ENCODE measurements around the gene EFNA1. TPM values are rescaled to one million over a fixed set of nuclear protein-coding genes. Genes with fewer than 3 reads are reported as not detected.

EFNA1 gene
- total and polyA plus RNA-seq, 11 donors: 22.8 to 103 (median 37.2) TPM

DNA sequence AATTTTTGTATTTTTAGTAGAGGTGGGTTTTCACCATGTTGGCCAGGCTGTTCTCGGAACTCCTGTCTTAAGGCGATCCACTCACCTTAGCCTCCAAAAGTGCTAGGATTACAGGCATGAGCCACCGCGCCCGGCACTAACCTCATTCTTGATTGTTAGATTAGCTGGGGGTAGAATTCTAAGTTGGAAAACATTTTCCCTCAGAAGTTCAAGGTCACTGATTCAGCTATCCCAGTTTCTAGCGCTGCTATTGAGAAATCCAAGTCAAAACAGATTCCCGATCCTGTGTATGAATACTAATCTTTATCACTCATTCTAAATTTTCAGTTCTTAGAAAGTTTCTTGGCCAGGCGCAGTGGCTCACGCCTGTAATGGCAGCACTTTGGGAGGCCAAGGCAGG, 24.4 kb upstream of the EFNA1 start:
- no peaks in the 10 kb centered on the region for H3K36me3 ChIP-seq
- H3K9me3 ChIP-seq: no peaks in the 10 kb centered on the region
- H3K27ac ChIP-seq: no peak overlapping the region
- peaks cover 0 to 21% (median 10%) of the 10 kb centered on the region in 12 donors for H3K4me1 ChIP-seq
- TF ChIP-seq, protein P1, sequence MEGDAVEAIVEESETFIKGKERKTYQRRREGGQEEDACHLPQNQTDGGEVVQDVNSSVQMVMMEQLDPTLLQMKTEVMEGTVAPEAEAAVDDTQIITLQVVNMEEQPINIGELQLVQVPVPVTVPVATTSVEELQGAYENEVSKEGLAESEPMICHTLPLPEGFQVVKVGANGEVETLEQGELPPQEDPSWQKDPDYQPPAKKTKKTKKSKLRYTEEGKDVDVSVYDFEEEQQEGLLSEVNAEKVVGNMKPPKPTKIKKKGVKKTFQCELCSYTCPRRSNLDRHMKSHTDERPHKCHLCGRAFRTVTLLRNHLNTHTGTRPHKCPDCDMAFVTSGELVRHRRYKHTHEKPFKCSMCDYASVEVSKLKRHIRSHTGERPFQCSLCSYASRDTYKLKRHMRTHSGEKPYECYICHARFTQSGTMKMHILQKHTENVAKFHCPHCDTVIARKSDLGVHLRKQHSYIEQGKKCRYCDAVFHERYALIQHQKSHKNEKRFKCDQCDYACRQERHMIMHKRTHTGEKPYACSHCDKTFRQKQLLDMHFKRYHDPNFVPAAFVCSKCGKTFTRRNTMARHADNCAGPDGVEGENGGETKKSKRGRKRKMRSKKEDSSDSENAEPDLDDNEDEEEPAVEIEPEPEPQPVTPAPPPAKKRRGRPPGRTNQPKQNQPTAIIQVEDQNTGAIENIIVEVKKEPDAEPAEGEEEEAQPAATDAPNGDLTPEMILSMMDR (IDR thresholded peaks at IDR 0.05): no peak
- no peak for TF ChIP-seq POLR2A (IDR thresholded peaks at IDR 0.05)
- no peak for DNase-seq
- no peak overlapping the region for H3K4me3 ChIP-seq
- no peaks in the 10 kb centered on the region for H3K27me3 ChIP-seq
- ATAC-seq: no peak
- intact Hi-C loops (cut with DNase I): no loop called here
- WGBS, 4 donors: 75 to 93% (median 89%) methylated on average over 9 of the region's 9 CpGs

DNA sequence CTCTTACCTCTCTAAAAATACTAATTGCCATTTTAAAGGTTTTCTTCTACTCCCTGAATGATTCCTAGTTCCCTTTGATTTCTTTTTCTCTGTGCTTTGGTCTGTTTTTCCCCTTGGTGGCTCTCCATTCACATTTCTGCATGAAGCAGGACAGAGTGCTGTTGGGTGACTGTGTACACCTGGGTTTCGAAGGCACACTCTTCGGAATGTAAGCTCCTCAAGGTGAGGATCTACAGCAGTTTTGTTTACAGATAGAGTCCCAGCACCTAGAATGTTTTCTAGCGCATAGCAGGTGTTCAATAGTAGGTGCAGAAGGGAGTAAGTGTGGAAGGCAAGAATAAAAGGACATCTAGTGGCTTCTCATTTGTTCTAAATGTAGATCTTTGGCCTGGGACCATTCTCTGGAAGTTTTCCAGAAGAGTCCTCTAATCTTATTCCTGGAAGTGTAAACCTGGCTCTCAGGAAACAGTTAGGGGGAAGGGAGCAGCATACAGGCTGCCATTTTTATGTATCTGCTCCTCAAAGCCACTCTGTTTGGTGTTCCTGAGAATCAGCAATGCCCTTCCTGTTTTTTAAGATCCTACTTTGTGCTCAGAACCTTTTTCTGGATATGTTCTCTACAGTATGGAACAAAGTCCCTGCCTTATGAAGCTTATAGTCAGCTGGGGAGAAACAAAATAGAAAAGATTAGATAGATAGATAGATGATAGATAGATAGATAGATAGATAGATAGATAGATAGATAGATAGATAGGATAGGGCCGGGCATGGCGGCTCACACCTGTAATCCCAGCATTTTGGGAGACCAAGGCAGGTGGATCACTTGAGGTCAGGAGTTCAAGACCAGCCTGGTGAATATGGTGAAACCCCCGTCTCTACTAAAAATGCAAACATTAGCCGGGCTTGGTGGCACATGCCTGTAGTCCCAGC, 22.8 kb upstream of the EFNA1 start:
- ATAC-seq (peak; percentile 35 to 62 (median 50)), DNase-seq (no peak)
- H3K27ac ChIP-seq: peak overlapping the region in 2 of 12 donors; percentile 9 to 13
- intact Hi-C loops (cut with DNase I): no loop called here
- no peak overlapping the region for H3K4me3 ChIP-seq
- 78 to 82% (median 80%) methylated on average over 7 of the region's 7 CpGs for WGBS, 4 donors
- H3K36me3 ChIP-seq: no peaks in the 10 kb centered on the region
- H3K9me3 ChIP-seq: no peaks in the 10 kb centered on the region
- no peaks in the 10 kb centered on the region for H3K27me3 ChIP-seq
- no peak for TF ChIP-seq POLR2A (IDR thresholded peaks at IDR 0.05)
- TF ChIP-seq, protein P1 (IDR thresholded peaks at IDR 0.05): no peak
- H3K4me1 ChIP-seq: peaks cover 0 to 21% (median 10%) of the 10 kb centered on the region in 12 donors

DNA sequence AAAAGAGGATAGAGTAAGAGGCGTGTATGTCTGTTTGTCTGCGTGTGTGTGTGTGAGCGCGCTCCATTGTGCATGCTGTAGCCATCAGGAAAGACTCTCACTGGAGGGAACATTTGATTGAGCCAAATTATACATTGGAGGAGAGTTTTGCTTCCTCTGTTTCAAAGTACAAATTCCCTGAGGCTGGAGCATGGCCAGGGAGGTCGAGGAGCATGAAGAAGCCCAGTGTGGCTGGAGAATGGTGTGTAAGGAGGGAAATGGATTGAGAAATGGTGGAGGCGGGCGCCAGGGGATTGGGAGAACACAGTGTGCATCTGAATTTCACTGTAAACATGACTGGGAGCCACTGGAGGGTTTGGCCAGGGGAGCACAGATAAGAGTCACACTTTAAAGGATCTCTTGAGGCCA, 22.1 kb upstream of the EFNA1 start:
- H3K36me3 ChIP-seq: no peaks in the 10 kb centered on the region
- ATAC-seq (peak; percentile 41 to 69 (median 56)), DNase-seq (peak in 1 of 5 donors; percentile 47)
- 52 to 69% (median 59%) methylated on average over 7 of the region's 7 CpGs for WGBS, 4 donors
- no peak overlapping the region for H3K4me3 ChIP-seq
- peak overlapping the region in 1 of 12 donors; percentile 9 for H3K27ac ChIP-seq
- H3K9me3 ChIP-seq: no peaks in the 10 kb centered on the region
- intact Hi-C loops (cut with DNase I): no loop called here
- TF ChIP-seq, protein P1 (IDR thresholded peaks at IDR 0.05): no peak
- TF ChIP-seq POLR2A (IDR thresholded peaks at IDR 0.05): no peak
- no peaks in the 10 kb centered on the region for H3K27me3 ChIP-seq
- H3K4me1 ChIP-seq: peaks cover 0 to 21% (median 10%) of the 10 kb centered on the region in 12 donors

DNA sequence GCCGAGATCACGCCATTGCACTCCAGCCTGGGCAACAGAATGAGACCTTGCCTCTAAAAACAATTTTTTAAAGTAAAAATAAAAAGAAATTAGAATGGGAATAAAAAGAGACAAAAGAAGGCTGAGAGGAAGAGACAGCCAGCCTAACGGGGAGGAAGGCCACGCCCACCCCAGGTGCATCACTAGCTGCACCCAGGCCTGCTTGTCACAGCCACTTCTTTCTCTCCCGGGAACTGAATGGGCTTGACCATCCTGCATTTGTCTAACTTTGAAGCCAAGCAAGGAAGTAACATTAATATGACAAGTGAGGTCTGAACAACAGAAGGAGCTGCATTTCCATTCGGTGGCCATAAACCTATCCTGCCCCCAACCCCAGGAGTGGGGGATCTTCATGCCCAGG, 20.8 kb upstream of the EFNA1 start:
- Histone ChIP-seq H3K4me1 (peaks cover 0 to 15% (median 10%) of the 10 kb centered on the region in 12 donors), H3K27me3 (no peaks in the 10 kb centered on the region), H3K9me3 (no peaks in the 10 kb centered on the region), H3K27ac (no peak overlapping the region), H3K4me3 (no peak overlapping the region), H3K36me3 (no peaks in the 10 kb centered on the region)
- 75 to 80% (median 77%) methylated on average over 6 of the region's 6 CpGs for WGBS, 4 donors
- DNase-seq: no peak
- intact Hi-C loops (cut with DNase I): no loop called here
- no peak for ATAC-seq
- no peak for TF ChIP-seq POLR2A (IDR thresholded peaks at IDR 0.05)
- TF ChIP-seq, protein P1 (IDR thresholded peaks at IDR 0.05): no peak

Data from heart left ventricle (tissue), 16 donors.